Lower leg skin (tissue), 3 donors: Measurements from ENCODE around the gene AIG1.

Experiments used
- POLR2A ChIP-seq, 2 donors: fragments of 450-650 bp; IDR thresholded peaks; one replicate each; pipeline ENCODE4 v1.6.1; 2016 to 2017; ENCODE audit warnings: antibody characterized with exemption in 2 of 2, mild to moderate bottlenecking in 1 of 2, moderate library complexity in 1 of 2
- TF ChIP-seq, protein P1 (sequence below), 3 donors: fragments of 450-650 bp; IDR thresholded peaks; one replicate each; pipeline ENCODE4 v1.5.1; 2016; ENCODE audit warnings: antibody characterized with exemption in 3 of 3, mild to moderate bottlenecking in 3 of 3, moderate library complexity in 2 of 3

DNA sequence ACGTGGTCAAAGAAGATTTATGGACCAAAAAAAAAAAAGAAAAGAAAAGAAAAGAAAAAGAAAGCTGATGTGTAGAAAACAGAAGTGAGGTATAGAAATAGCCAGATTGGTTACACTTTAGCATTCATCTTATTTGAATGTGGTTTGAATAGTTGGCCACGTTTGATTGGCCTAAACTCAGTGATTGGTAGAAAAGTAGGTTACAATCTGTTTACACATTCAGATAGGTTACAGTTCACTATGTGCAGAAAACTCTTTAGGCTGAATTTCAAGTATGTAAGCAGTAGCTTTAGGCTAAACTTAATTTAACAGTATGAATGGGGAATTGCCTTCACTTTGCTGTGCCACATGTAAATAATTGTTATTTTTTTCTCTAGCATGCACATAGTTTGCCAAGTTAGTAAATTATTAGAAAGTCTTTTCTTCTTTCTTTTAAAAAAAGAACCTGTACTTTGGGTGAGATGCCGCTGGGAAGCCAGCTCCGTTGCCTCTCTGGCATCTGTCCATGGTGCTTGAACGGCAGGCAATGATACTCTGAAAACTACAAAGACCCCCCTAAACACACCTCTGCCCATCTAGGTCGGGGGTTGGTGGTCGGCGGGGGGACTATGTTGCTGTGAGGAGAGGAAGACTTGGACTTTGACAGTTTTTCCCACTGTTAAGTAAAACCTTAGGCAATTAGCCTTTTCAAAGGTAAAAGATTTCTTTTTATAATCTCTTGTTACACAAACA is 173.0 kb downstream of the AIG1 start:
- TF ChIP-seq, protein P1, sequence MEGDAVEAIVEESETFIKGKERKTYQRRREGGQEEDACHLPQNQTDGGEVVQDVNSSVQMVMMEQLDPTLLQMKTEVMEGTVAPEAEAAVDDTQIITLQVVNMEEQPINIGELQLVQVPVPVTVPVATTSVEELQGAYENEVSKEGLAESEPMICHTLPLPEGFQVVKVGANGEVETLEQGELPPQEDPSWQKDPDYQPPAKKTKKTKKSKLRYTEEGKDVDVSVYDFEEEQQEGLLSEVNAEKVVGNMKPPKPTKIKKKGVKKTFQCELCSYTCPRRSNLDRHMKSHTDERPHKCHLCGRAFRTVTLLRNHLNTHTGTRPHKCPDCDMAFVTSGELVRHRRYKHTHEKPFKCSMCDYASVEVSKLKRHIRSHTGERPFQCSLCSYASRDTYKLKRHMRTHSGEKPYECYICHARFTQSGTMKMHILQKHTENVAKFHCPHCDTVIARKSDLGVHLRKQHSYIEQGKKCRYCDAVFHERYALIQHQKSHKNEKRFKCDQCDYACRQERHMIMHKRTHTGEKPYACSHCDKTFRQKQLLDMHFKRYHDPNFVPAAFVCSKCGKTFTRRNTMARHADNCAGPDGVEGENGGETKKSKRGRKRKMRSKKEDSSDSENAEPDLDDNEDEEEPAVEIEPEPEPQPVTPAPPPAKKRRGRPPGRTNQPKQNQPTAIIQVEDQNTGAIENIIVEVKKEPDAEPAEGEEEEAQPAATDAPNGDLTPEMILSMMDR (IDR thresholded peaks at IDR 0.05): no peak
- TF ChIP-seq POLR2A (IDR thresholded peaks at IDR 0.05): no peak
